ENCODE results near the gene GAB1. TPM values are rescaled to one million over a fixed set of nuclear protein-coding genes. Genes with fewer than 3 reads are reported as not detected.

GAB1 gene
- total and polyA plus RNA-seq, 2 of the 13 experiments (the other 11 are each of a cell fraction or from before 2014, with no cell fraction given): 8.7 to 14.7 TPM

DNA sequence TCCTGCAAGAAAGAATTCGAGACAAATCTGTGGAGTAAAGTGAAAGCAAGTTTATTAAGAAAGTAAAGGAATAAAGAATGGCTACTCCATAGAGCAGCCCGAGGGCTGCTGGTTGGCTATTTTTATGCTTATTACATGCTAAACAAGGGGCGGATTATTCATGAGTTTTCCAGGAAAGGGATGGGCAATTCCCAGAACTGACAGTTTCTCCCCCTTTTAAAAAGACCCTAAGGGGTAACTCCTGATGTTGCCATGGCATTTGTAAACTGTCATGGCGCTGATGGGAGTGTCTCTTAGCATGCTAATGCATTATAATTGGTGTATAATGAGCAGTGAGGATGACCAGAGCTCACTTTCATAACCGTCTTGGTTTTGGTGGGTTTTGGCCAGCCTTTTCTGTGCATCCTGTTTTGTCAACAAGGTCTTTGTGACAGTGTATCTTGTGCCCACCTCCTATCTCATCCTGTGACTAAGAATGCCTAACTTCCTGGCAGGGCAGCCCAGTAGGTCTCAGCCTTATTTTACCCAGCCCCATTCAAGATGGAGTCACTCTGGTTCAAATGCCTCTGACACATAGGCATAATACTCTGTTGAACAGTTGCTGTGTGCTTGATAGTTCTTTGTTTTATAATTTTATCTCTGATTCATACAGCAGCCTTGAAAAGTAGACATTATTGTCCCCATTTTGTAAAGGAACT lies 25.8 kb downstream of the GAB1 start:
- H3K36me3 ChIP-seq (replicated peaks in 1 of 2; ENCODE audit: control insufficient read depth in 1 of 2, insufficient read depth in 2 of 2, low read length in 2 of 2): no peaks in the 10 kb centered on the region
- peaks cover 2% of the 10 kb centered on the region; the same call in 1 of the 2 replicates for H4K20me1 ChIP-seq (ENCODE audit: insufficient read depth, low read length)
- no peaks in the 10 kb centered on the region for H3K9me3 ChIP-seq (ENCODE audit: low read length)
- WGBS (ENCODE audit: low lambda C conversion rate): 95% methylated on average over 5 of the region's 5 CpGs
- H3K27me3 ChIP-seq (ENCODE audit: control insufficient read depth in 1 of 2, insufficient read depth in 2 of 2, low read length in 2 of 2): no peaks in the 10 kb centered on the region
- in situ Hi-C loops (cut with HindIII; ENCODE audit: extremely low pct_ligation_motif_present, low pct_unique_long_range_greater_than_20kb): no loop called here
- ATAC-seq (no peak), FAIRE-seq (no peak), DNase-seq (ENCODE audit: low spot score) (no peak)
- peaks cover 19% of the 10 kb centered on the region for H3K79me2 ChIP-seq (ENCODE audit: insufficient read depth, low read length)
- H3K4me1 ChIP-seq (ENCODE audit: insufficient read depth, low read length): peaks cover 20% of the 10 kb centered on the region
- H3K9ac ChIP-seq (ENCODE audit: insufficient read depth, low read depth, low read length): no peak overlapping the region
- intact Hi-C loops (cut with micrococcal nuclease; ENCODE audit: unreplicated experiment): no loop called here
- ChIA-PET POLR2A (no interaction called here), CTCF (ENCODE audit: low intra/inter-chr PET ratio, low total read pairs) (no interaction called here)
- no peak overlapping the region for H3K4me3 ChIP-seq (replicated peaks in 1 of 3; ENCODE audit: insufficient read depth in 1 of 3, low read depth in 2 of 3, low read length in 3 of 3)
- no TSS peak for BruUV-seq (replicated peaks)
- no peak overlapping the region for H3K4me2 ChIP-seq (ENCODE audit: low read depth, low read length)
- H2AFZ ChIP-seq (ENCODE audit: low read length): no peak overlapping the region
- H3K27ac ChIP-seq (ENCODE audit: extremely low read length, insufficient read depth, low read length): no peak overlapping the region
- TF ChIP-seq HOXD1 (CRISPR knock-in tag; IDR thresholded peaks at IDR 0.05) (no peak), ZFYVE20 (CRISPR knock-in tag; IDR thresholded peaks at IDR 0.05; ENCODE audit: borderline replicate concordance, low read depth) (no peak), ZNF24 (IDR thresholded peaks at IDR 0.05) (no peak), ZNF224 (CRISPR knock-in tag; IDR thresholded peaks at IDR 0.05) (no peak), ZBTB7A (CRISPR knock-in tag; IDR thresholded peaks at IDR 0.05) (no peak), ZNF674 (CRISPR knock-in tag; IDR thresholded peaks at IDR 0.05; ENCODE audit: low read depth) (no peak), FOXO1 (CRISPR knock-in tag; IDR thresholded peaks at IDR 0.05) (no peak), ZNF460 (CRISPR knock-in tag; IDR thresholded peaks at IDR 0.05; ENCODE audit: borderline replicate concordance) (no peak), FOXC1 (CRISPR knock-in tag; IDR thresholded peaks at IDR 0.05; ENCODE audit: borderline replicate concordance) (no peak), MEIS1 (CRISPR knock-in tag; IDR thresholded peaks at IDR 0.05; ENCODE audit: borderline replicate concordance) (no peak)
- TF ChIP-seq, protein P1, sequence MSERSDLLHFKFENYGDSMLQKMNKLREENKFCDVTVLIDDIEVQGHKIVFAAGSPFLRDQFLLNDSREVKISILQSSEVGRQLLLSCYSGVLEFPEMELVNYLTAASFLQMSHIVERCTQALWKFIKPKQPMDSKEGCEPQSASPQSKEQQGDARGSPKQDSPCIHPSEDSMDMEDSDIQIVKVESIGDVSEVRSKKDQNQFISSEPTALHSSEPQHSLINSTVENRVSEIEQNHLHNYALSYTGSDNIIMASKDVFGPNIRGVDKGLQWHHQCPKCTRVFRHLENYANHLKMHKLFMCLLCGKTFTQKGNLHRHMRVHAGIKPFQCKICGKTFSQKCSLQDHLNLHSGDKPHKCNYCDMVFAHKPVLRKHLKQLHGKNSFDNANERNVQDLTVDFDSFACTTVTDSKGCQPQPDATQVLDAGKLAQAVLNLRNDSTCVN (CRISPR knock-in tag; IDR thresholded peaks at IDR 0.05; ENCODE audit: borderline replicate concordance): no peak
- TF ChIP-seq, protein P2, sequence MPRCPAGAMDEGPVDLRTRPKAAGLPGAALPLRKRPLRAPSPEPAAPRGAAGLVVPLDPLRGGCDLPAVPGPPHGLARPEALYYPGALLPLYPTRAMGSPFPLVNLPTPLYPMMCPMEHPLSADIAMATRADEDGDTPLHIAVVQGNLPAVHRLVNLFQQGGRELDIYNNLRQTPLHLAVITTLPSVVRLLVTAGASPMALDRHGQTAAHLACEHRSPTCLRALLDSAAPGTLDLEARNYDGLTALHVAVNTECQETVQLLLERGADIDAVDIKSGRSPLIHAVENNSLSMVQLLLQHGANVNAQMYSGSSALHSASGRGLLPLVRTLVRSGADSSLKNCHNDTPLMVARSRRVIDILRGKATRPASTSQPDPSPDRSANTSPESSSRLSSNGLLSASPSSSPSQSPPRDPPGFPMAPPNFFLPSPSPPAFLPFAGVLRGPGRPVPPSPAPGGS (CRISPR knock-in tag; IDR thresholded peaks at IDR 0.05): no peak
- TF ChIP-seq, protein P3, sequence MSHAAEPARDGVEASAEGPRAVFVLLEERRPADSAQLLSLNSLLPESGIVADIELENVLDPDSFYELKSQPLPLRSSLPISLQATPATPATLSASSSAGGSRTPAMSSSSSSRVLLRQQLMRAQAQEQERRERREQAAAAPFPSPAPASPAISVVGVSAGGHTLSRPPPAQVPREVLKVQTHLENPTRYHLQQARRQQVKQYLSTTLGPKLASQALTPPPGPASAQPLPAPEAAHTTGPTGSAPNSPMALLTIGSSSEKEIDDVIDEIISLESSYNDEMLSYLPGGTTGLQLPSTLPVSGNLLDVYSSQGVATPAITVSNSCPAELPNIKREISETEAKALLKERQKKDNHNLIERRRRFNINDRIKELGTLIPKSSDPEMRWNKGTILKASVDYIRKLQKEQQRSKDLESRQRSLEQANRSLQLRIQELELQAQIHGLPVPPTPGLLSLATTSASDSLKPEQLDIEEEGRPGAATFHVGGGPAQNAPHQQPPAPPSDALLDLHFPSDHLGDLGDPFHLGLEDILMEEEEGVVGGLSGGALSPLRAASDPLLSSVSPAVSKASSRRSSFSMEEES (CRISPR knock-in tag; IDR thresholded peaks at IDR 0.05): no peak
- TF ChIP-seq, protein P4, sequence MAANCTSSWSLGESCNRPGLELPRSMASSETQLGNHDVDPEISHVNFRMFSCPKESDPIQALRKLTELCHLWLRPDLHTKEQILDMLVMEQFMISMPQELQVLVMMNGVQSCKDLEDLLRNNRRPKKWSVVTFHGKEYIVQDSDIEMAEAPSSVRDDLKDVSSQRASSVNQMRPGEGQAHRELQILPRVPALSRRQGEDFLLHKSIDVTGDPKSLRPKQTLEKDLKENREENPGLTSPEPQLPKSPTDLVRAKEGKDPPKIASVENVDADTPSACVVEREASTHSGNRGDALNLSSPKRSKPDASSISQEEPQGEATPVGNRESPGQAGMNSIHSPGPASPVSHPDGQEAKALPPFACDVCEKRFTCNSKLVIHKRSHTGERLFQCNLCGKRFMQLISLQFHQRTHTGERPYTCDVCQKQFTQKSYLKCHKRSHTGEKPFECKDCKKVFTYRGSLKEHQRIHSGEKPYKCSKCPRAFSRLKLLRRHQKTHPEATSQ (CRISPR knock-in tag; IDR thresholded peaks at IDR 0.05; ENCODE audit: borderline replicate concordance): no peak
